Activated CD4-positive, alpha-beta T cell treated with anti-CD3 and anti-CD28 coated beads for 4 hours (primary cell): ENCODE measurements around the gene PRELID3B.
"Not testable (repeated sequence)": the region's sequence is repeated elsewhere in the genome, so short reads cannot be mapped to it uniquely, and the experiment has no call there.

Experiments used
- DNase-seq, 2 donors: peaks; one replicate each; pipeline ENCODE4 v3.0.0-alpha.2; 2020

PRELID3B gene

GRCh38 chr20:59025086-59025485 is 17.5 kb downstream of the PRELID3B start:
- no peak for DNase-seq

GRCh38 chr20:59024111-59024530 is 18.5 kb downstream of the PRELID3B start:
- no peak for DNase-seq

GRCh38 chr20:59023616-59024015 is 19.0 kb downstream of the PRELID3B start:
- no peak for DNase-seq

GRCh38 chr20:59022754-59023153 is 19.8 kb downstream of the PRELID3B start:
- no peak for DNase-seq

GRCh38 chr20:59020938-59021551 is 21.5 kb downstream of the PRELID3B start:
- no peak for DNase-seq

GRCh38 chr20:59019217-59019616 is 23.4 kb downstream of the PRELID3B start, which contains the start of gene TUBB1:
Gene TUBB1, plus strand, starts transcription at chr20:59019429. Its CDS starts 94 bp downstream, at chr20:59019523.
- DNase-seq: no peak

GRCh38 chr20:59018817-59019216 is 23.8 kb downstream of the PRELID3B start:
- no peak for DNase-seq

GRCh38 chr20:59017493-59018231 is 24.9 kb downstream of the PRELID3B start:
- DNase-seq: no peak

GRCh38 chr20:59016795-59017492 is 25.6 kb downstream of the PRELID3B start:
- peak; percentile 28 to 36 for DNase-seq

- DNase-seq: no peak
These were observed 26.5 kb downstream of the PRELID3B start for GRCh38 chr20:59015812-59016711.

- DNase-seq: no peak
These were observed 27.2 kb downstream of the PRELID3B start for GRCh38 chr20:59015411-59015810.

- no peak for DNase-seq
These were observed 27.8 kb downstream of the PRELID3B start for GRCh38 chr20:59014680-59015389.

GRCh38 chr20:59013959-59014608 is 28.5 kb downstream of the PRELID3B start:
- DNase-seq: peak in 1 of 2 donors; percentile 17

GRCh38 chr20:59013031-59013951 is 29.3 kb downstream of the PRELID3B start:
- DNase-seq: no peak

- not testable (repeated sequence) for DNase-seq
These were observed 30.8 kb downstream of the PRELID3B start for GRCh38 chr20:59011874-59012157.

- no peak for DNase-seq
These were observed 31.4 kb downstream of the PRELID3B start for GRCh38 chr20:59010995-59011873.

GRCh38 chr20:59010321-59010994 is 32.1 kb downstream of the PRELID3B start:
- no peak for DNase-seq

GRCh38 chr20:59008715-59009336 is 33.8 kb downstream of the PRELID3B start:
- DNase-seq: no peak
